CD4-positive, alpha-beta T cell treated with Interferon gamma for 1 hour (primary cell): ENCODE data around the gene SOS1.
"Not testable (repeated sequence)": the region's sequence is repeated elsewhere in the genome, so short reads cannot be mapped to it uniquely, and the experiment has no call there.

Experiments used
- DNase-seq: peaks from one replicate; pipeline ENCODE4 v3.0.0-alpha.2; 2020

Gene SOS1

DNA sequence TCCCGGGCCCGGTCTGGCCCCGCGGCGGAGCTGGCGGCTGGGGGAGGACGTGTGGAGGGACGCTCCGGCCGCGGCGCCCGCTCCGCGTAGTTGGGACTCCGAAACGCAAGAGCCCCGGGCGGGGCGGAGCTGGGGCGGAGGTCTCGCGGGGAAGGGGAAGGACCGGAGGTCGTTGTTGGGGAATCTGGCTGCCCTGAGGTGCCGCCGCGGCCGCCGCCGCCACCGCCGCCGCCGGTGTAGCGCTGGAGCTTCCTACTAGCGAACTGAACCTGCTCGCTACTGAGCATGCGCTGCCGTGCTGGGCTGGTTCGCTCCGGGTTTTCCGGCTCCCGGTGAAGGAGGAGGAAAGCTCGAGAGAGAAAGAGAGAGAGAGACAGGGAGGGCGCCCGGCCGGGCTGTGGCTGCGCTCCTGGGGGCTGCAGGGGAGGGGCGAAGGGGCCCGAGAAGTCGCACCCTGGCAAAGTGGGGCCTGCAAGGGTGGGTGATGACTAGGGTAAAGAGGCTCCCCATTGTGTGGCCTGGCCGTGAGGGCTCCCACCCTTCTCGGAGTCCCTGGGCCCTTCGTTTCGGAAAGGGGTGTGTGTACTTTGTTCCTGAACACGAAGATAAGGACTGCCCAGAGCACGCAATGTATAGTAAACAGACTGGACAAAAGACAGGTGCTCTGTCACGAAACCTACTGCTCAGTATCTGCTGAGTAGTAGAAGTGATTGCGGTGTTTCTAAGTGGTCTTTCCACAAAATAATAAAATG is at the start of gene SOS1:
SOS1 (minus strand) TSS at position 281 of the 752 bp plus-strand sequence. CDS start 629 bp downstream, outside the sequence.
- peak; percentile 92 for DNase-seq

DNA sequence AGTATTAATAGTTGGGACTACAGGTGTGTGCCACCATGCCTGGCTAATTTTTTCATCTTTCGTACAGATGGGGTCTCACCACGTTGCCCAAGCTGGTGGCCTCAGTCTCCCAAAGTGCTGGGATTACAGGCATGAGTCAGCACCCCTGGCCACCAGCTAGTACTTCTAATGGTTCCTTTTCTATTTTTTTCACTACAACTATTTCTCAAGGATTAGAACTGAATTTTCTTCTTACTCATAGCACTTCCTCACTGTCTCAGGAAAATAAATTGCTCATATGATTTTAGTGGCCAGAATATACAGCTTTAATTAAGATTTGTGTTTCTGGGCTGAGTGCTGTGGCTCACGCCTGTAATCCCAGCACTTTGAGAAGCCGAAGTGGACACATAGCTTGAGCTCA is 43.2 kb upstream of the SOS1 start:
- no peak for DNase-seq

DNA sequence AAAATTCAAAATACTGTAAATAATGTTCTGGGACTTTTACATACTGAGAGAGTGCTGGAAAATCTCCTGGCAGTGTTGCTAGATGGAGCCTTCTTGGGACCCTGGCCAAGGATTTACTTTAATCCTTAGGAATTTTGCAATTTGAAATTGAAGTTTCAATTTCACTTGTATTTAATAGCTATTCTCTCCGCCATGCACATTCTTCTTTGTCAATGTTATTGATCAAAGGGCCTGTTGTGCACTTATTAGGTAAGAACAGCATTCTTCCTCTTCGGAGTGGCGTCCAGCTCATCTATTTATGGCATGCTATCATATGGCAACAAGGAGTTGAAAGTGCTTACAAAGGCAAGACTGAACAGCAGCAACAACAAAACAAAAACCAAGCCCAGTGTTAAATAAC is 40.1 kb upstream of the SOS1 start:
- DNase-seq = no peak

DNA sequence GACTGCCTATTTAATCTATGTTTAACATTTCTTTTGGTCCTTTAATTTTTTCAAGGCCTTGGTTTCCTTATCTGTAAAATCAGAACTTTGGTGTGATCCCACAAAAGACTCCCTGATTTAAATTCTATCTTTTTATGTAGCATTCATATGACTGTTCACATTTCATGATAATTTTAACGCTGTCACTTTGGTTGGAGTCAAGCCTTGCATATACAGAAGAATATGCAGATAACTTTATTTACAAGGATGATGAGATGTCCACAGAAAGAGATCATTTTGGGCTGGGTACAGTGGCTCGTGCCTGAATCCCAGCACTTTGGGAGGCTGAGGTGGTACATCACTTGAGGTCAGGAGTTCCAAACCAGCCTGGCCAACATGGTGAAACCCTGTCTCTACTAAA is 38.4 kb upstream of the SOS1 start:
- DNase-seq = no peak

DNA sequence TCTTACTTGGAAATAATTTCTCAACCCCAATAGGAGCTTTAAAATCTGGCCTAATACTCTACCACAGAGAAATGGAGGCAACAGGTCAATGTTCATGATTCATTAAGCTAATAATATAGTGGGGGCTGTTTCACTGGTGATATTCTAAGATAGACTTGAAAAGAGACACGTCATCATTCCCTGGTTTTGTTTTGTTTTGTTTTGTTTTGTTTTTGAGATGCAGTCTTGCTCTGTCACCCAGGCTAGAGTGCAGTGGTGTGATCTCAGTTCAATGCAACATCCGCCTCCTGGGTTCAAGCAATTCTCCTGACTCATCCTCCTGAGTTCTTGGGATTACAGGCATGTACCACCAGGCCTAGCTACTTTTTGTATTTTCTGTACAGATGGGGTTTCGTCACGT is 37.5 kb upstream of the SOS1 start:
- DNase-seq = no peak

DNA sequence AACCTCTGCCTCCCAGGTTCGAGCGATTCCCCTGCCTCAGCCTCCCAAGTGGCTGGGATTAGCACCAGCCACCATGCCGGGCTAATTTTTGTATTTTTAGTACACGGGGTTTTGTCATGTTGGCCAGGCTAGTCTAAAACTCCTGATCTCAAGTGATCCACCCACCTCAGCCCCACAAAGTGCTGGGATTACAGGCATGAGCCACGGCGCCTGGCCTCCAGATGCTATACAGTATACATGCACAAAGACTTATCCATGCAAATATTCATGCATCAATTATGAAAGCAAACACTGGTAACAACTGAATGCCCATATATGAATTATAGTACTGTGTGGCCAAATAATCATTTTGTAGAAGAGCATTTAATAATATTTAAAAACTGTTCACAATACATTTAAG is 36.0 kb upstream of the SOS1 start:
- DNase-seq = no peak

DNA sequence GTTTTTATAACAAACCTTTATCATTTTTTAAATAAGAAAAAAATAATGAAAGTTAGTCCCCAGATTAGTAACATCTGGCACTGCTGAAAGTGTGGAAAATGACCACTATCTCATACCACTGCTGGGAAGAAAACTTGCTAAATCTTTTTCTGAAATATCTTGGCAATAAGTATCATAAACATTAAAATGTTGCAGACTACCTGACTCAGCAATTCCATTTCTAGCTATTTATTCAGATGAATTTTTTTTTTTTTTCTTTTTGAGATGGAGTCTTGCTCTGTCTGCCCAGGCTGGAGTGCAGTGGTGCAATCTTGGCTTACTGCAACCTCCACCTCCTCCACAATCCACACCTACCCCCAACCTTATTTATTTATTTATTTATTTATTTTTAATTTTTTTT is 35.3 kb upstream of the SOS1 start:
- no peak for DNase-seq

DNA sequence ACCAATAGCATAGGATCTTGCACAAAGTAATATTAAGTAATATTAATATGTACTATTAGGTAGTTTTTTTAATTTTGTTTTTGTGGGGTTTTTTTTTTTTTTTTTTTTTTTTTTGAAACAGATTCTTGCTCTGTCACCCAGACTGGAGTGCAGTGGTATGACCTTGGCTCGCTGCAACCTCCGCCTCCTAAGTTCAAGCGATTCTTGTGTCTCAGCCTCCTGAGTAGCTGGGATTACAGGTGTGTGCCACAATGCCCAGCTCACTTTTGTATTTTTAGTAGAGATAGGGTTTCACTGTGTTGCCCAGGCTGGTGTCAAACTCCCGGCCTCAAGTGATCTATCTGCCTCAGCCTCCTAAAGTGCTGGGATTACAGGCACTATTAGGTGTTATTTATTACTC is 34.7 kb upstream of the SOS1 start:
- not testable (repeated sequence) for DNase-seq

DNA sequence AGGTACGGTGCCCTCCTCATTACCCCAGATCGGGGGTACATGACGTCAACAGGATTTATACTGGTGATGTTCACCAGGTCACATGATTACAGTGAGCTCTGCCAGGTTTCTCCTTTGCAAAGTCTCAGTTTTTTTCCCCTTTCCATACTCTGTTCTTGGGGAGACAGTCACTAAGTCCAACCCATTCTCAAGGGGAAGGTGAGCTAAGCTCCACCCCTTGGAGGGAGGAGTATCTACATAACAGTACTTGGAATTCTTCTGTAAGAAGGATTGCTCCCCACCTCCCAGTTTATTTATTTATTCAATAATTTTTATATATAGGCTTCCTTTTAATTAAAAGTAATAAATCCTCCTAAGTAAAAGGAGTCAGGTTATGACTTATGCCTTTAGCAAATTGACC is 34.1 kb upstream of the SOS1 start:
- no peak for DNase-seq

DNA sequence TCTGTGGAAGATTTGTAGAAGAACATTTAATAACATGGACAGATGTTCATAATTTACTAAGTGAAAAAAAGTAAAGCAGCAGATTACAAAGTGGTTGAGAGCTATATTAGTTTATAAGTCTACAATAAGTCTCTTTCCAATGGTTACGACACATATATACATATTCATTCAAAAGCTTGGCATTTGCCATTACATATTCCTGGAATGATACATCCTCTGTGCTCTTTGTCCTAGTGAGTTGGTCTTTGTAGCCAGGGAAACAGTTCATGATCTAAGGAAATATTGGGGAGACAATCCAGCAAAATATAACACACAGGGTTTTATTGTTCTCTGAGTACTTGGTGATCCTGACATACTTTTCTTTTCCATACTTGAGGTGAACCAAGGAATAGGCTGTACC is 32.5 kb upstream of the SOS1 start:
- no peak for DNase-seq

DNA sequence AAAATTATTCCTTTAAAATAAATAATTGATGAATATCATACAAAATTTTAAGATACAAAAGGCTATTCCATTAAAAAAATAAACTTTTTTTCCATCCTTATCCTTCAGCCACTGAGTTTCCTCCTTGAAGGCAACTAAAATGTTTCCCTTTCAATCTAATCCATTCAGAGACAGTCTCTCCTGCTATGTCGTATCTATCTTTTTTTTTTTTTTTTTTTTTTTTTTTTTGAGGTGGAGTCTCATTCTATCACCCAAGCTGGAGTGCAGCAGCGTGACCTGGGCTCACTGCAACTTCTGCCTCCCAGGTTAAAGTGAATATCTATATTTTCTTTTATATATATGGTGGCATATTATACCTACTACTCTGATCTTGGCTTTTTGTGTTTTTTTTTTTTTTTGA is 31.7 kb upstream of the SOS1 start:
- no peak for DNase-seq

DNA sequence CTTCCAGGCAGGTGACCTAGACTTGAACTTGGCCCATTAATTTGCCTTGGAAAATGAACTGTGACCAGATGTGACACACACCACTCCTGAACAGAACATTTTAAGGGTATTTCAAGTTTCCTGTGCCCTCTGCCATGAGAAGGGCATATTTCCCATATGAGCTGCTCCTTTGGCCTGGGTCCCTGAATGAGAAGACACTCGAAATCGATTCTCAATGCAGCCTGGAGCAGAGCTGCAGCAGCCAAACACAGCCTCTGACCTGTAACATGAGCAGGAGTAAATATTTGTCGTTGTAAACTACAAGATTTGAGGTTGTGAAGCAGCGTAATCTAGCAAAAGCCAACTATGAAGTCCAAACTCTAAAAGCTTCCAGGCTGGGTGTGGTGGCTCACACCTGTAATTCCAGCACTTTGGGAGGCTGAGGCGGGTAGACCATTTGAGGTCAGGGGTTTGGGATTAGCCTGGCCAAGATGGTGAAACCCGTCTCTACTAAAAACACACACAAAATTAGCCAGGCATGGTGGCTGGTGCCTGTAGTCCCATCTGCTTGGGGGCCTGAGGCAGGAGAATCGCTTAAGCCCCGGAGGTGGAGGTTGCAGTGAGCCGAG is 30.1 kb upstream of the SOS1 start:
- DNase-seq = no peak

DNA sequence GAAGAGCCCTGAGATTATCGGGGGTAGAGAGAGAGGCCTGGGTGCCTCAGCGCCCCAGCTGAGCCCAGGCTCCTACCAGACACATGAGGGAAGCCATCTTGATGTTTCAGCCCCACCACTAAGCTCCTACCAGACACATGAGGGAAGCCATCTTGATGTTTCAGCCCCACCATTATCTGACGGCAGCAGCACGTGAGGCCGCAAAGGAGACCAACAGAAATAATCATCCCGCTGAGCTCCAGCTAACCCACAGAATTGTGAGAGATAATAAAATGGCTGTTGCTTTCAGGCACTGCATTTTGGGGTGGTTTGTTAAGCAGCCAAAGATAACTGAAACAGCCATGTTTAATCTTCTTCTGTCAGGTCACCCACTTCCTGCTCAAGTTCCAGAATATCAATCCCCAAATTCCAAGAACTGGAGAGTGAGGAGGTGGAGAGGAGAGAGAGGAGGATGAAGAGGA is 29.3 kb upstream of the SOS1 start:
- no peak for DNase-seq

DNA sequence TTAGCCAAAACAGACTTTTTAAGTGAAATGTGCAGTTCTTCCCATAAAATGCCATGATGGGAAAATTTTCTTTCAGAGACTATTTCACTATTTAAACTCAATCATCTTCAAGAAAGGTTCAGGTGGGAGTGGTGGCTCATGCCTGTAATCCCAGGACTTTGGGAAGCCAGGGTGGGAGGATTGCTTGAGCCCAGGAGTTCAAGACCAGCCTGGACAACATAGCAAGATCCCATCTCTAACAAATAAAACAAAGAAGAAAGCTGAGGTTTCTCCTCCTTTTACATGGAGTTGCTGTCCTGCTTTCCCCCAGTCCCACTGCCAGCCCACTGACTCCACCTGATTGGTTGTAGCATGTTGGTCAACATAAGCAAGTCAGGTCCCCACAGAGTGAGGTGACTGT is 25.8 kb upstream of the SOS1 start:
- DNase-seq = no peak

DNA sequence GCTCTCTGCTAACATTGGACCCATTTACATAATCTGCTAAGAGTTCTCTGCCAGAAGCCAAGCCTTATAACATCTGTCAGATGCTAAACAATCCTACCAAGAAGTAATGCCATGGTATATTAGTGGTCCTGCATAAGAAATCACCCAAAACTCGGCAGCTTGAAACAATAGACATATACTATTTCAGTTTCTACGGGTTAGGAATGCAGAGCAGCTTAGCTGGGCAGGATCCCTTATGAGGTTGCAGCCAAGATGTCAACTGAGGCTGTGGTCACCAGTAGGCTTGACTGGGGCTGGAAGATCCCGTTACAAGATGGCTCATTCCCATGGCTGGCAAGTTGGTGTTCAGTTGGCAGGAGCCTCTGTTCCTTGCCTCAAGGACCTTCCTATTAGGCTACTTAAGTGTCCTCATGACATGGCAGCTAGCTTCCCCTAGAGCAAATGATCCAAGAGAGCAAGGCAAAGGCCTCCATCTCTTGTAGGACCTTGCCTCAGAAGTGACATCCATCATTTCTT is 25.1 kb upstream of the SOS1 start:
- no peak for DNase-seq

DNA sequence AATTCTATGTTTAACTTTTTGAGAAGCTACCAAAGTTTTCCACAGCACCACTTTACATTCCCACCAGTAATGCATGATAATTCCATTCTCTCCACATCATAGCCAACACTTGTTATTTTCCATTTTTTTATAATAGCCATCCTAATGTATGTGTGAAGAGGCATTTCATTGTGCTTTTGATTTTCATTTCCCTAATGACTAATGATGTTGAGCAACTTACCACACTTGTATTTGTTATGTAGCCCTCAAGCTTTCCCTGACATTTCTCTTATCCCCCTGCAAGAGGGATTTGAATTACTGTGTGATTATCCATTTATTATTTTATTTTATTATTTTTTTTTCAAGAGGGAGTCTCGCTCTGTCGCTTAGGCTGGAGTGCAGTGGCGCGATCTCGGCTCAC is 23.6 kb upstream of the SOS1 start:
- DNase-seq = no peak

DNA sequence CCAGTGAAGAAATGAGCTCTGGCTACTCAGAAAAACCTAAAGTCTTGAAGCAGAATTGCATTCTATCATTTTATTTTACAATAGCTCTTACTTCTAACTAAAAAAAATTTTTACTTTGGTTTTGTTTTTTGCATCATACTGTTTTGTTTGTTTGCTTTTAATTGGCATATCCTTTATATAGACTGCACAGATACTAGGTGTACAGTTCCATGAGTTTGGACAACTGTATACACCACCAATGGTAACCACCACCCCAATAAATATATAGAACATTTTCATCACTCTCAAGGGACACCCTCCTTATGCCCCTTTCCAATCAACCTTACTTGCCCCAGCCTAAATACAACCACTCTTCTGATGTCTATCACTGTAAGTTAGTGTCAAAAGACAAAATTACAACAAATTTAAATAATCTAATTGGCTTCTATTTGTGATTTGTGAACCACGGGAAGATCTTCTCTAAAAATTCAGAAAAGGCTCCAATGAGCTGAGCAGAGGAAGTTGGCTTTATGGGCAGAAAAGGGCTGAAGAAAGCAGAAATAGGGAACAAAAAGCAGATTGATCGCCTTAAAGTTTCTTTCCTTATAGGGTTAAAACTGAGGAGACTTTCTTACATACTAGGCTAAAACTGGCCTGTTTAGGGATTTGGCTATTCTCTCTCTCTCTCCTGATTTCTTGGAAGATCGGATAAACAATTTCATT is 22.2 kb upstream of the SOS1 start:
- no peak for DNase-seq

DNA sequence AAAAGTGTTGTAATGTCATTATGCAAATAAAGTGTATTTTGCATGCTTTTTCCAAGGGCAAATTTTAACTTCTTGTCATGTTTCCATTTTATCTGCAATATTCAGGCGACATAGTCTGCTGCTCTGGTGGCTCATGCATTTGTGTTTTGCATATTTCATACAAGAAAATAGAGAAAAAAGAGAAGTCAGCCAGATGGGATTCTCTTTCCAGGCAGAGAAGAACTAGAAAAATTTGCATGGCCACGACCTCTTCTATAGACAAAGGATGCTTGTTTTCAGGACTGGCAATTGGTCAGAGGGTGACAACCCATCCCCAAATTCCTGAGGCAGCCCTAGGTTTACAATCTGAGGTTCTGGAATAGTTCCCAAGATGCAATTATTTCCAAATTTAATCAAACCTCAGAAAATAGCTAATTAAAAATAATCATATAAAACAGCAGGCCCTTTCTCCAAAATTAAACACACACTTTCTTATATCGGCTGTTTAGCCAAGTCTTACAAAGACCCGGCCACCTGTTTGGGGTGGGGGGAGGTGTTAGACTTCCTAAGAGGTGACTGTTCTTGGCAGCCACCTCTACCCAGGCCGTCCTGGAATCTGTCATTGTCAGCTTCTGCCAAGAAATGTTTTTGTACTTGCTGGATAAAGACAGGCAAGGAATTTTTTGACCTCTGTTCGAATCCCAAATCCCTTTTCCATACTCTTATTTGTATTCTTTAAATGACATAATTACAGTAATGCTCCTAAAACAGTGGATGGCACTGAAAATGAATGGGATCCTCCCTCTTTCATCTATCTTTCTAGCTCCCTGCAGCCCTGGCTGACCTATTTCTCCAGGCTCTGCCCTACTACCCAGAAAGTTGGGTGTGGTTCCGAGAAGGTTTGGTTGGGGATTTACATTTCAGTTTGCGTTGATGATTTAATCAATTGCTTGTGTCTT is 20.8 kb upstream of the SOS1 start:
- no peak for DNase-seq

DNA sequence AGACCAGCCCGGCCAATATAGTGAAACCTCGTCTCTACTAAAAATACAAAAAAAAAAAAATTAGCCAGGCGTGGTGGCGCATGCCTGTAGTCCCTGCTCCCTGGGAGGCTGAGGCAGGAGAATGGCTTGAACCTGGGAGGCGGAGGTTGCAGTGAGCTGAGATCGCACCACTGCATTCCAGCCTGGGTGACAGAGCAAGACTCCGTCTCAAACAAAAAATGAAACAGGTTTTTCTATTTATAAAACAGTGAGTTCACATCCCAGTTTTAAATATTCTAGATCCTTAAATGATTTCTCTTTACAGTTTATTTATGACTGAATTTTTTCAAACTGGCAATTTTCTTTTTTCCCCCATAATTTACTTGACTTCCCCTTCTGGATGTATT is 20.1 kb upstream of the SOS1 start:
- not testable (repeated sequence) for DNase-seq

DNA sequence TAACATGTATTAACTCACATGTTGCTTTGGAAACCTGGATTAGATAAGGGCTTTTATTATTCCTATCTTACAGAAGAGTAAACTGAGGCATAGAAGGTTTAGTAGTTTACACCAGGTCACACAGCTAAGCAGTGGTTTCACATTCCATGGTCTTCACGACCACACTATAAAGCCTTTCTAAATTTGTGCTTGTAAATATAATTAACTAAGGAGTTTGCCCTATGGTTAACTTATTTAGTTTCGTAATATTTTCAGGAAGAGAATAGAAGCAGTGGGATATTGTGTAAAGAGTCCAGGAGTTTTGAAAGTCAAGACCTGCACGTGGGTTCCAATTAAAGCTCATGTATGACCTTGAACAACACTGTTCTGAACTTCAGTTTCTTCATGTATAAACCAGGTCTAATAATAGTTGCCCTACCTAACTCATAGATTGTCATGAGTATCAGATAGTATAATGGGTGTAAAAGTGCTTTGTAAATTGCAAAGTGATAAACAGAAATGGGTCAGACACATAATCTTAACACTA is 19.5 kb upstream of the SOS1 start:
- no peak for DNase-seq

DNA sequence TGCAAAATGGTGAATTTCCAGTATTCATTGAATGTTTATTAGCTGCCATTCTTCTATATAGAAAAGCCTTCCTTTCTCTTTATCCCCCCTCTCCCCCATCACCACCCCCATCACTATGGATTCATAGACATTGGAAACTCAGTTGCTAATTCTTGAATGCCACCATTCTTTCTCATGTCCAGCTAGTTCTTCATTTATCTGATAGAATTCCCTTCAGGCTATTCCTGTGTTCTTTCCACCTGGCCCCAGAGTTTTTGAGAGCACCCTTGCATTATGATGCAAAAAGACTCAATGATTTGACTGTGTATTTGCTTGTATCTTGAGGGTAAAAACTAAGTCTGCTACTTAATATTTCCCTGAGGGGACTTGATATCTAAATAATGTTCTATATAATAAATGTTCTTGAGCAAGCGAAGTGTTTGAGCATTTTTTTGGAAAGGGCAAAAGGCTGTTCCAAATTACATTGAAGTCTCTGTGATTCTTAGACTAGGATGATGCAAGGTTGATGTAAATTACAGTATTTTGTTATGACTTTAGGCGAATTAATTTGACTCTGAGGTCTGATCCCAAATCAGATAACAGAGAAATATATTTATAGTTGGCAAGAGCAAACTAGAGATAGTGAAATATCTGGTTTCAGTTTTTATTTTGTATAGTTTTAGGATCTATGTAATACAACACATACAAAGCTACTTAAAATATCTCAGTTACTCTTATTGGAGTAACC is 18.8 kb upstream of the SOS1 start:
- no peak for DNase-seq

DNA sequence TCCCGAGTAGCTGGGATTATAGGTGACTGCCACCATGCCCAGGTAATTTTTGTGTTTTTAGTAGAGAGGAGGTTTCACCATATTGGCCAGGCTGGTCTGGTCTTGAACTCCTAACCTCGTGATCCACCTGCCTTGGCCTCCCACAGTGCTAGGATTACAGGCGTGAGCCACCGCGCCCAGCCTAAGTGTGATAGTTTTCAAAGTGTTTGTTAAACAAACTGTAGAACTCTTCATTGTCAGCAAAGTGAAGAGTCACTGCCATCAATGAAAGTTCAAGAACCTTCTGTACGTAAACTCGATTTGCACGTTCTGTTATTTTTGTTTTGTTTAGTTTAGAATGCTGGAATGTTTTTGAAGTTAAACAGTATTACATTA is 18.0 kb upstream of the SOS1 start:
- no peak for DNase-seq
